ENCODE data around the gene HIF1A.
"Not testable (repeated sequence)": the region's sequence is repeated elsewhere in the genome, so short reads cannot be mapped to it uniquely, and the experiment has no call there.

HIF1A gene

DNA sequence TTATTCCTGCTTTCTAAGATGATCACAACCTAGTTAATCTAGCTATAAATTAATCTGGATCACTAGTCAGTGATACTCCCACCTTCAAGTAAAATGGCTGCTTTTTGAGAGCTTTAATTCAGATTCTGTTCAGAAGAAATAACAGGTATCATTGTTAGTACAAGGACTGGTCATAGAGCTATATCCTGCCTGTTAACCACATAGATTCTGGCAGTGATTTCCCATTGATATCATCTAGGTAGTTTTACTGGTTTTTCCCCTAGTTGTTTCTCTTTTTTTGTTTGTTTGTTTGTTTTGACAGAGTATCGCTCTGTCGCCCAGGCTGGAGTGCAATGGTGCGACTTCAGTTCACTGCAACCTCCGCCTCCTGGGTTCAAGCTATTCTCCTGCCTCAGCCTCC, 39.0 kb upstream of the HIF1A start:
- Histone ChIP-seq H3K9me3 (ENCODE audit: control insufficient read depth in 2 of 2, low read length in 2 of 2) (no peaks in the 10 kb centered on the region), H3K9ac (ENCODE audit: low read depth in 1 of 2, low read length in 2 of 2) (no peak overlapping the region), H3K4me1 (ENCODE audit: control insufficient read depth in 2 of 2, insufficient read depth in 2 of 2, low read length in 2 of 2) (no peaks in the 10 kb centered on the region), H3K27ac (ENCODE audit: low read depth in 2 of 2, low read length in 2 of 2) (no peak overlapping the region), H3K4me3 (ENCODE audit: low read length in 2 of 2) (no peak overlapping the region), H3K36me3 (ENCODE audit: control insufficient read depth in 2 of 2, insufficient read depth in 2 of 2, low read length in 2 of 2) (no peaks in the 10 kb centered on the region), H3K27me3 (ENCODE audit: control insufficient read depth in 2 of 2, insufficient read depth in 2 of 2, low read length in 2 of 2) (no peaks in the 10 kb centered on the region)

DNA sequence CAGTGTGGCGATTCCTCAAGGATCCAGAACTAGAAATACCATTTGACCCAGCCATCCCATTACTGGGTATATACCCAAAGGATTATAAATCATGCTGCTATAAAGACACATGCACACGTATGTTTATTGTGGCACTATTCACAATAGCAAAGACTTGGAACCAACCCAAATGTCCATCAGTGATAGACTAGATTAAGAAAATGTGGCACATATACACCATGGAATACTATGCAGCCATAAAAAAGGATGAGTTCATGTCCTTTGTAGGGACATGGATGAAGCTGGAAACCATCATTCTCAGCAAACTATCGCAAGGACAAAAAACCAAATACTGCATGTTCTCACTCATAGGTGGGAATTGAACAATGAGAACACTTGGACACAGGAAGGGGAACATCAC, 37.2 kb upstream of the HIF1A start:
- not testable (repeated sequence) for H3K27me3 ChIP-seq (ENCODE audit: control insufficient read depth in 2 of 2, insufficient read depth in 2 of 2, low read length in 2 of 2); H3K4me3 ChIP-seq (ENCODE audit: low read length in 2 of 2); H3K4me1 ChIP-seq (ENCODE audit: control insufficient read depth in 2 of 2, insufficient read depth in 2 of 2, low read length in 2 of 2); H3K27ac ChIP-seq (ENCODE audit: low read depth in 2 of 2, low read length in 2 of 2); H3K9ac ChIP-seq (ENCODE audit: low read depth in 1 of 2, low read length in 2 of 2); H3K9me3 ChIP-seq (ENCODE audit: control insufficient read depth in 2 of 2, low read length in 2 of 2); H3K36me3 ChIP-seq (ENCODE audit: control insufficient read depth in 2 of 2, insufficient read depth in 2 of 2, low read length in 2 of 2)

DNA sequence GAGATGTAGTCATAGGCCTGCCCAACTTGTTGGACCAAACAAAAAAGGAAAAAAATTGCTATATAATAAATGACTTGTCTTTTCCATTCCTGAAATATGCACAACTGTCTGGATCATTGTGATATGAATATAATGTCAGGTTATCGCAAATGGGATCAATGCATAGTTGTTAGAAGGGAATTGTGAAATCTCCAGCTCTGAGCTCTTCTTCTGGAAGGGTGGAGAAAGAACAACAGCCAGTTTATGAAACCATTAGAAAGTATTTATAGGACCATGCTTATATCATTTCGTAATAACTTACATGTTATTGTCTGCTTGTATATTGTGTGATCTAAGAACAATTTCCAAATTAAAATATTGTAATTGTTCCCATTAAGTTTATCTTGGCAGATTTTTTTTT, 35.7 kb upstream of the HIF1A start:
- no peaks in the 10 kb centered on the region for H3K36me3 ChIP-seq (ENCODE audit: control insufficient read depth in 2 of 2, insufficient read depth in 2 of 2, low read length in 2 of 2)
- no peak overlapping the region for H3K9ac ChIP-seq (ENCODE audit: low read depth in 1 of 2, low read length in 2 of 2)
- no peak overlapping the region for H3K27ac ChIP-seq (ENCODE audit: low read depth in 2 of 2, low read length in 2 of 2)

DNA sequence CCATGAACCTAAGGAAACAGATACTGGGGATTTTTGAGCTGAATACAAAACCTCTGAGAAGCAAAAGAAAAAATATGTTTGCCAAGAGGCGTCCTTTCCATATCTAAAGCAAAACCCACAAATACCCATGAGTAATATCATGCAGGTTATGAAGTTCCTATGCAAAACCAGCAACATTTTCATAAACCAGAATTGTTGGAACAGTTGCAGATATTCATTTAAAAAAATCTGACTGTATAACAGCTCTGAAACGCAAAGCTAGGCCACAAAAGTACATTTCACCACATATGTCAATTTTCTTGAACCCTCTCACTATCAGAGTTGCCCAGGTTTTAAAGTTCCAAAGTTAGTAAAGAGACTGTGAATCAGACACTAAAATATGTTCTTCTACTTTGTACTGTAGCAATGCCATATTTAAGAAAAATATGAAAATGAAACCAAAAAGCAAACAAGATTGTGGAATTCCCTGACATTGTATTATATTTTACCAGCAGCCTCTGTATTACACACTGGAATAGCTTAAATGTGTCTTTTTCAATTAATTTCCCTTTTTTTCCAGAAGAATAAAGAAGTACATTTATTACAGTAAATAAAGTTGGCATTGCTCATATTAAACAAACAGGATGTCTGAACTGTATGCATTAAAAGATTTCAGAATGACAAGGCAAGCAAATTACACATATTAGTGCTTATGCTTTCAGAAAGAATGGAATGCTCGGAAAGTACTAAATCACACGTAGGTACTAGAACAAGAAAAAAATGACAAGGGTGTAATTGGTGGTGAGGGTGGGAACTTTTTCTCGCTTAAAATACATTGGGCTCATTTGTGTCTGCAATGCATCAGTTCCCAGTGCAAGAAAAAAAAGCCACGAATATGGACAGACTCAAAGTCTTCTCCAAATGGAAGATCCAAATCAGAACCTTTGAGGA, 33.6 kb upstream of the HIF1A start:
- no peaks in the 10 kb centered on the region for H3K27me3 ChIP-seq (ENCODE audit: control insufficient read depth in 2 of 2, insufficient read depth in 2 of 2, low read length in 2 of 2)
- H3K27ac ChIP-seq (ENCODE audit: low read depth in 2 of 2, low read length in 2 of 2) = peak overlapping the region; percentile 8 to 16
- peaks cover 8% of the 10 kb centered on the region in 2 donors for H3K4me1 ChIP-seq (ENCODE audit: control insufficient read depth in 2 of 2, insufficient read depth in 2 of 2, low read length in 2 of 2)
- no peaks in the 10 kb centered on the region for H3K36me3 ChIP-seq (ENCODE audit: control insufficient read depth in 2 of 2, insufficient read depth in 2 of 2, low read length in 2 of 2)
- no peak overlapping the region for H3K9ac ChIP-seq (ENCODE audit: low read depth in 1 of 2, low read length in 2 of 2)
- no peak overlapping the region for H3K4me3 ChIP-seq (ENCODE audit: low read length in 2 of 2)
- H3K9me3 ChIP-seq (ENCODE audit: control insufficient read depth in 2 of 2, low read length in 2 of 2) = no peaks in the 10 kb centered on the region

More for the DNA sequence above, 35.7 kb upstream of the HIF1A start:
- Histone ChIP-seq H3K9me3 (ENCODE audit: control insufficient read depth in 2 of 2, low read length in 2 of 2) (no peaks in the 10 kb centered on the region), H3K4me3 (ENCODE audit: low read length in 2 of 2) (no peak overlapping the region), H3K27me3 (ENCODE audit: control insufficient read depth in 2 of 2, insufficient read depth in 2 of 2, low read length in 2 of 2) (no peaks in the 10 kb centered on the region), H3K4me1 (ENCODE audit: control insufficient read depth in 2 of 2, insufficient read depth in 2 of 2, low read length in 2 of 2) (peaks cover 8% of the 10 kb centered on the region in 2 donors)

DNA sequence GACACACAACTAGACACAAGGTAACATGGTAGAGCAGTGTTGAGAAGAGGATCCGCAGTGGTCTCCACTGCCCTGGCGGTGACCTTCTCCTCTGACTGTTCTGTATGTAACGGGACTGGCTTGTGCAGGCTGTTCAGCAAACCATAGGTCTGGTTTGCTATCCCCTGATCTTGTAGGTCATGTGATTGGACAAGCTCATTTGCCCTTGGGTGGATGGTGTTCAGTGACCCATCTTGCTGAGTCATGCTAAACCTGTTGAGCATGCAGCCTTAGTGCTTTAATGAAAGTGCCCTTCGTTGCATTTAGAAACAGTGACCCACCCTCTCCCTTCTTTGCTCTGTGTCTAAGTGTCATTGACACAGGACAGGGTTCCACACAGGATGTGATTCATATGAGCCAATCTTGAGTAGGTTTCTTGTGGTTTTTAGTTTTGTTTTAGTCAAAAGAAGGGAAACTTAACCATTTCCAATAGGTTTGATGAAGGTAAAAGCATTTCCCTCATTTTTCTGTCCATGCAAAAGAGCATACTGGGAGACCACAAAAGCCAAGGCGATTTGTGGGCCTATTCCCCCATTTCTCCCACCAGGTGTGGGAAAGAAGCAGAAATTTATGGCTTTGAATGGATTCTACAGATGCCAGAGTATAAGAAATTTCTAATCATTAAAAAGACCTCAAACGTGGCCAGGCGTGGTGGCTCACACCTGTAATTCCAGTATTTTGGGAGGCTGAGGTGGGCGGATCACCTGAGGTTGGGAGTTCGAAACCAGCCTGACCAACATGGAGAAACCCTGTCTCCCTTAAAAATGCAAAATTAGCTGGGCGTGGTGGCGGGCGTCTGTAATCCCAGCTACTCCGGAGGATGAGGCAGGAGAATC, 32.6 kb upstream of the HIF1A start:
- peak overlapping the region; percentile 16 to 17 for H3K27ac ChIP-seq (ENCODE audit: low read depth in 2 of 2, low read length in 2 of 2)
- H3K4me1 ChIP-seq (ENCODE audit: control insufficient read depth in 2 of 2, insufficient read depth in 2 of 2, low read length in 2 of 2) = peaks cover 8 to 12% of the 10 kb centered on the region in 2 donors
- H3K9me3 ChIP-seq (ENCODE audit: control insufficient read depth in 2 of 2, low read length in 2 of 2) = no peaks in the 10 kb centered on the region
- no peak overlapping the region for H3K9ac ChIP-seq (ENCODE audit: low read depth in 1 of 2, low read length in 2 of 2)
- no peaks in the 10 kb centered on the region for H3K27me3 ChIP-seq (ENCODE audit: control insufficient read depth in 2 of 2, insufficient read depth in 2 of 2, low read length in 2 of 2)
- H3K36me3 ChIP-seq (ENCODE audit: control insufficient read depth in 2 of 2, insufficient read depth in 2 of 2, low read length in 2 of 2) = no peaks in the 10 kb centered on the region
- H3K4me3 ChIP-seq (ENCODE audit: low read length in 2 of 2) = peak overlapping the region in 1 of 2 donors; percentile 22

DNA sequence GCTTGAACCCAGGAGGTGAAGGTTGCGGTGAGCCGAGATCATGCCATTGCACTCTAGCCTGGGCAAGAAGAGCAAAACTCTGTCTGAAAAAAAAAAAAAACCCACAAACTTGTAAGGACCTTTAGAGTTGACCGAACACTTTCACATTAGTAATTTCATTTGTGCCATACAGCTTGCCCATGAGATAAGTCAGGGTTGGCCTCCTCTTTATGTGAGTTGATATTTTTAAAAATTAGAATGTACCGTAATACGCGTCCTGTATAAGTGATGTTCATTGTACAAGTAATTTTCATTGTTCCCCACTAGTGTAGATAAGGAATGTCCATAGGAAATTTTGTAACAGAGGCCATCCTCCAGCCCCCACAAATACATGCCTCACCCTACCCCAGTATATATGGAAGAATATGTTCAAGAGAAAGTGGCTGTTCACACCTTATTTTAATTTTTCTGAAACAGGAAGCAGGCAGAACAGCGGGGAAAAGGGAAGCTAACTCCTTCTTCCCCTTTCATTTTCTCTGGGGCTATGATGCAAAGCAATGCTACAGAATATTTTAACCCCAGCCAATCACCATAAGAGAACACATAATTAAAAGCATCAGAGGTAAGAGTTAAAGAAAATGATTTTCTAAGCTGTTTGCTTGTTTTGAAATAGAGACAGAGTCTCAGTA, 31.9 kb upstream of the HIF1A start:
- Histone ChIP-seq H3K27me3 (ENCODE audit: control insufficient read depth in 2 of 2, insufficient read depth in 2 of 2, low read length in 2 of 2) (no peaks in the 10 kb centered on the region), H3K4me1 (ENCODE audit: control insufficient read depth in 2 of 2, insufficient read depth in 2 of 2, low read length in 2 of 2) (peaks cover 14 to 15% of the 10 kb centered on the region in 2 donors), H3K4me3 (ENCODE audit: low read length in 2 of 2) (peak overlapping the region in 1 of 2 donors; percentile 14), H3K36me3 (ENCODE audit: control insufficient read depth in 2 of 2, insufficient read depth in 2 of 2, low read length in 2 of 2) (no peaks in the 10 kb centered on the region), H3K27ac (ENCODE audit: low read depth in 2 of 2, low read length in 2 of 2) (peak overlapping the region in 1 of 2 donors; percentile 16), H3K9ac (ENCODE audit: low read depth in 1 of 2, low read length in 2 of 2) (no peak overlapping the region), H3K9me3 (ENCODE audit: control insufficient read depth in 2 of 2, low read length in 2 of 2) (no peaks in the 10 kb centered on the region)

DNA sequence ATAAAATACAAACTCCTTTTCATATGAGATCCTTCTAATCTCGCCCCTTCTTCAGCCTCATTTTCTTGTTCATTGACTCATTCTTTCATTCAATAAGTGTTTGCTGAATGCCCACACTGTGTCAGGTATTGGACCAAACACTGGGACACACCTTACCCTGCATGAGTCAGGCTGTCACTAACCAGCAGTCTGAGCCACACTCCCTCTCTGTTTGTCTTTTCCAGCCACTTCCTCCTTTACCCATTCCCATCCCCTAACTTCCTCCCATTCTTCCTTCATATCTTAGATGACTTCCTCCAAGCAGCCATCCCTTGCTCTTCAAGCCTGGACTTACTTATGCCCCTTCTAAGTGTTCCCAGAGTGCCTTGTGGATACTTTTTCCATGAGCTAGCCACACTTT, 27.0 kb upstream of the HIF1A start:
- H3K4me1 ChIP-seq (ENCODE audit: control insufficient read depth in 2 of 2, insufficient read depth in 2 of 2, low read length in 2 of 2) = peaks cover 8 to 10% of the 10 kb centered on the region in 2 donors
- H3K27ac ChIP-seq (ENCODE audit: low read depth in 2 of 2, low read length in 2 of 2) = no peak overlapping the region
- H3K4me3 ChIP-seq (ENCODE audit: low read length in 2 of 2) = no peak overlapping the region
- no peaks in the 10 kb centered on the region for H3K36me3 ChIP-seq (ENCODE audit: control insufficient read depth in 2 of 2, insufficient read depth in 2 of 2, low read length in 2 of 2)
- no peak overlapping the region for H3K9ac ChIP-seq (ENCODE audit: low read depth in 1 of 2, low read length in 2 of 2)
- H3K9me3 ChIP-seq (ENCODE audit: control insufficient read depth in 2 of 2, low read length in 2 of 2) = no peaks in the 10 kb centered on the region
- H3K27me3 ChIP-seq (ENCODE audit: control insufficient read depth in 2 of 2, insufficient read depth in 2 of 2, low read length in 2 of 2) = no peaks in the 10 kb centered on the region

DNA sequence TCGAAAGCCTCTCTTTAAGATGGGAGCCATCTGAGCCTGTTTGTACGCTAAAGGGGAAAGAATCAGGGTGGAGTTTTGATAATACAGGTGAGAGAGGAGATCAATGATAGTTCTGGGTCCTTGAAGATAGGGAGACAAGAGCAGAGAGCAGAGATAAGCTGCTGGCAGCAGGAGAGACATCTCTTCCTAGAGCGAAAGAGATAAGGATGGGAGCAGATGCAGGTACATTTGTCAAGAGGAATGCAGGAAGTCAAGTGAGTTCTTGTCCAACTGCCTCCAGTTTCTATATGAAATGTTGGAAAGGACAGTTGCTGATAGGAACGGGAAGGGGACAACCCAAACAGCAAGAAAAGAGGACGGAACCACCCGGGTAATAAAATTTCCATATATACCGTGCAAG, 24.7 kb upstream of the HIF1A start:
- Histone ChIP-seq H3K36me3 (ENCODE audit: control insufficient read depth in 2 of 2, insufficient read depth in 2 of 2, low read length in 2 of 2) (no peaks in the 10 kb centered on the region), H3K27me3 (ENCODE audit: control insufficient read depth in 2 of 2, insufficient read depth in 2 of 2, low read length in 2 of 2) (no peaks in the 10 kb centered on the region), H3K4me1 (ENCODE audit: control insufficient read depth in 2 of 2, insufficient read depth in 2 of 2, low read length in 2 of 2) (peaks cover 7 to 10% of the 10 kb centered on the region in 2 donors), H3K27ac (ENCODE audit: low read depth in 2 of 2, low read length in 2 of 2) (peak overlapping the region in 1 of 2 donors; percentile 52), H3K9me3 (ENCODE audit: control insufficient read depth in 2 of 2, low read length in 2 of 2) (no peaks in the 10 kb centered on the region), H3K9ac (ENCODE audit: low read depth in 1 of 2, low read length in 2 of 2) (no peak overlapping the region), H3K4me3 (ENCODE audit: low read length in 2 of 2) (no peak overlapping the region)

DNA sequence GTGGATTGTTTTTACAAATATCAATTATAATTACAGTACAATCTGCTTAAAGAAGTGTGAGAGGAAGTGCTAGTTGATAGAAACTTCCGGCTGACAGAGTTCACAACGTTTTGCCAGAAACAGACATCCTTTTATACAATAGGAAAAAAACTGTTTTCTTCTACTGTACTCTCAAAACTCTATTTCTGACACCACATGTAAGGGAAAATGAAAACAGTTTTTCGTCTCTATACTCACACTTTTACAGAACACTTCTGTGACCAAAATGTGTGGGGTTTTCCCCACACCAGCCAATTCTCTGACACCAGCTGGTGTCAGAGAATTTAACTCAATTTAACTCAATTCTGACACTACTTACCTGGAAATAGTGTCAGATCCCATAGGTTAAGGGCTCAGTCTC, 24.2 kb upstream of the HIF1A start:
- no peak overlapping the region for H3K4me3 ChIP-seq (ENCODE audit: low read length in 2 of 2)
- H3K27ac ChIP-seq (ENCODE audit: low read depth in 2 of 2, low read length in 2 of 2) = peak overlapping the region; percentile 44 to 64
- H3K9ac ChIP-seq (ENCODE audit: low read depth in 1 of 2, low read length in 2 of 2) = no peak overlapping the region

More for the DNA sequence above, 24.2 kb upstream of the HIF1A start:
- Histone ChIP-seq H3K27me3 (ENCODE audit: control insufficient read depth in 2 of 2, insufficient read depth in 2 of 2, low read length in 2 of 2) (no peaks in the 10 kb centered on the region), H3K36me3 (ENCODE audit: control insufficient read depth in 2 of 2, insufficient read depth in 2 of 2, low read length in 2 of 2) (no peaks in the 10 kb centered on the region), H3K9me3 (ENCODE audit: control insufficient read depth in 2 of 2, low read length in 2 of 2) (no peaks in the 10 kb centered on the region), H3K4me1 (ENCODE audit: control insufficient read depth in 2 of 2, insufficient read depth in 2 of 2, low read length in 2 of 2) (peaks cover 7 to 10% of the 10 kb centered on the region in 2 donors)

All from mucosa of rectum (tissue), 2 donors.